Measurements from ENCODE around the gene LHX5.

The LHX5 gene

DNA sequence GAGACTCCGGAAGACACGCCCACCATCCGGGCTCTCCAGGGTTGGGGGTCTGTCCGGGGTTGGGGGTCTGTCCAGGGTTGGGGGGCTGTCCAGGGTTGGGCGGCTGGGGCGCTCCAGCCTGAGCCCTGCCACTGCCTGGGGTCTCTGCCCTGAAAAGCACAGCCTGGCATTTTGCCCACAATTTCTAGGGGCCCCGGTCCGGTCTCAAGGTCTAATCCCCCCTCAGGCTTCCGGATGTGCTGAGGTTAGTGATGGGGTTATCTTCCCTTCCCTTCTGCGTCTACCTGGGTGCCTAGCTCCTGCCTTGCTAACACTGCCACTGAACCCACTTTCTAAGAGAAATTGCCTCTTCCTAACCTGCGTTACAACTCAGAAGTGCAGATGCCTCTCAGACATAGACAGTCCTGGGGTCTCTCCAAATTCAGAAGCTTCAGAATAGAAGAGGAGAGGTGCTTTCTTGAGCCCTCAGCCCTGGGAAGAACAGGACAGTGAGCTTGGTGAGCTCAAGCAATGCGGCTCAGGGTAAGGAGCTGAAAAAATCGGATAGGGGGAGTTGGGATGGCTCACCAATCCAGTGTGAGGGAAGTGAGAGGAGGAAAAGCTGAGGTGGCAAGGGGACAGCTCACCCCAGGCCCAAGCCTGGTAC, 5.7 kb downstream of the LHX5 start:
- DNase-seq (ENCODE audit: low read depth in 3 of 3) = no peak

DNA sequence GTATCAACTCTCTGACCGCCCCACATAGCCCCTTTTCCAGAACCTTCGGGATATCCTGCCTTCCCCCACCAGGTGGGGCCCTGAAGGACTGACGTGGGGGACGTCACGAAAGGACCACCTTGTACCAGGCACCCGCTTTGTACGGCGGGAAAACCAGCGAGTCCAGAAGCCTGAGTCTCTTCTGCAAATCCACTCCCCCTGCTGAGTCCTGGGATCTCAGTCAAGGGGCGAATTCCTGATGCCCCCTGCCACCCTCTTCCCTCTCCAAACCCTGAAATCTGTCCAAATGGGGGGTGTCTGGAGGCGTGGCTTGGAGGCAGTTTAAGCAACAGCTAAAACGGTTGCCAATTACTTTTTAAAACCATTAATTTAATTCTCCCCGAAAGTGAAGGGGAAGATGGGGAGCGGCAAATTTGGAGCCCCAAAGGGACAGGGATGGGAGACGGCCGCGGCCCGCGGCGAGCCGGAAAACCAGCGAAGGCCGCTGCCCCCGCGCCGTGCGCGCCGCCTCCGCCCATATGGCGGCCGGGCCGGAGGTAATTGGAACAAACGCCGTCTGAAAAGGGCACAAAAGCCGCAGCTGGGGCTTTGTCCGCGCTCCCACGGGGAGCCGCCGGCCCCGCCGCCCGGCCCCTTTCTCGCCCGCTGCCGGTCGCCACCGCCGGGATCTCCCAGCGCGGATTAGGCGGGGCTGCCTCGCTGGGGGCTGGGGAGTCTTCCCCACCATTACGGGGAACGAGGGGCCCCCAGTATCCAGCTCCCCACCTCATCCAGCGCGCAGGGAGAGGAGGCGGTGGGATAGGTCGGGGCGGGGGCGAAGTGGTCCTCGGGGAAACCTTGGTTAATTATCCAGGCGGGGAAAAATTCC, 6.6 kb downstream of the LHX5 start:
- DNase-seq (ENCODE audit: low read depth in 3 of 3) = no peak

DNA sequence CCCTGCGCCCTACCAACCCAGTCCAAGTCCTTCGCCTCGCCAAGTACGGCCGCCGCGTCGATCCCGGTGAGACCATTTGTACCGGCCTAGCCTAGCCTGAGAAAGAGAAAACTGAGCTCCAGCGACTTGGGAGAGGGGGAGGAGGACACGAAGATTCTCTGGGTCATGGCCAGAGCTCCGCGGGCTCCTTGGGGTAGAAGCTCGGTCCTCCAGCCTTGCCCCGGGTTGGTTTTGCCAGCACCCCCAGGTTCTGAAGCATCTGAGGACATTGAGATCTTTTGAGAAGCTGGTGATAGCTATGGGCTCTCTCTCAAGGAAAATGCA, 7.3 kb downstream of the LHX5 start:
- DNase-seq (ENCODE audit: low read depth in 3 of 3) = no peak

DNA sequence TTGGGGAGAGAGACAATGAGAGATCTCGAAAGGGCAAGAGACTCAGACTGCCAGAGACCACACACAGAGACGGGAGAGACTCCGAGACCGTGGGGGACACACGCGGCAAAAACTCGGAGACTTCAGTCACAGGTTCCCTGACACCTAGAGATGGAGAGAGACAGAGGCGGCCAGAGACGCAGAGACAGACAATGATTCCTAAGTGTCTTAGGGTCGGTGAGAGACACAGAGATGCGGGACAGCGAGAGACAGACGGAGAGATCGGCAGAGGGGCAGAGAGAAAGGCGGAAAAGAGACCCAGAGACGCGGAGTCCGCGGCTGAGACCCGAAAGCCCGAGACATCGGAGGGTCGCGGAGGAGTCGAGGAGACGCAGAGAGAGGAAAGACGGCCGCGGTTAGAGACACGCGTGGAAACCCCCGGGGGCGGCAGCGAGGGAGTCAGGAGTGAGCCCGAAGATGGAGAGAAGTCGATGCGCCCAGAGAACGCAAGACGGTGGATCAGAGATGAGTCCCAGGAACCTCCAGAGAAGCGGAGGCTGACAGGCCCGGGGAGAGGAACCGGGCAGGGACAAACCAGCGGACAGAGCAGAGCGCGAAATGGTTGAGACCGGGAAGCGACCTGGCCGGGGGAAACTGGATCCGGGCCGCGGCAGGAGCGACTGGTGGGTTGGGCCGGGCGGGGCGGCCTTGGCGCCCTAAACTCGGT, 7.8 kb downstream of the LHX5 start:
- no peak for DNase-seq (ENCODE audit: low read depth in 3 of 3)

DNA sequence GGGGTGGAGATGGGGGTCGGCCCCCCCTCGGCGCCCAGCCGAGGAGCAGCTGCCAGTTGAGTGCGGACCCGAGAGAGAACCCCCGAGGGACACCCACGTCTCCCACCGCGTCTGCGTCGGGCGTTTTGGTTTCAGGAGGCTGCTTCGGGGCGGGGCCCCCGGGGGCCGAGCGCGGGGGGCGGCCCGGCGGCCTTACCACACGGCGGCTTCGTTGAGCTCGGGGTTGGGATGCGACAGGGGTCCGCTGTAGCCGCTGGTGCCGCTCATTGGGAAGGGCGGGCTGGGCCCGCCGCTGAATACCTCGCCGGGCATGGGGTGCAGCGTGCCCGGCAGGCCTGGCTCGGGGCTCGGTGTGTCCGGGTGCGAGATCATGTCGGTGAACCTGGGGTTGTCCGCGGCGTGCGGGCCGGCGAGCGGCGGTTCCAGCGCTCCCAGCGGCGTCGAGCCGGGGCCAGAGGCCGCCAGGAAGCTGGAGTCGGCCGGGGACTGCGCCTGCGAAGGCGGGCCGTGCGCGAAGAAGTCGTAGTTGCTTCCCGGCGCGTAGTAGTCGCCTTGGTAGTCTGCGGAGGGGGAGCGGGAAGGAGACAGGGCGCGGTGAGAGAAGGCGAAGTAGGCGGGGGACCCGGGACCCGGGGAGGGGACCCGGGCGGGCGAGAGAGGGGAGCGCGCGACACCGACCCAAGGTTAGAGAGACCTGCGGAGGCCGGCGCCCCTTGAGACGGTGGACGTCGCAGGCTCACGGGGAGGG, 8.5 kb downstream of the LHX5 start:
- no peak for DNase-seq (ENCODE audit: low read depth in 3 of 3)

DNA sequence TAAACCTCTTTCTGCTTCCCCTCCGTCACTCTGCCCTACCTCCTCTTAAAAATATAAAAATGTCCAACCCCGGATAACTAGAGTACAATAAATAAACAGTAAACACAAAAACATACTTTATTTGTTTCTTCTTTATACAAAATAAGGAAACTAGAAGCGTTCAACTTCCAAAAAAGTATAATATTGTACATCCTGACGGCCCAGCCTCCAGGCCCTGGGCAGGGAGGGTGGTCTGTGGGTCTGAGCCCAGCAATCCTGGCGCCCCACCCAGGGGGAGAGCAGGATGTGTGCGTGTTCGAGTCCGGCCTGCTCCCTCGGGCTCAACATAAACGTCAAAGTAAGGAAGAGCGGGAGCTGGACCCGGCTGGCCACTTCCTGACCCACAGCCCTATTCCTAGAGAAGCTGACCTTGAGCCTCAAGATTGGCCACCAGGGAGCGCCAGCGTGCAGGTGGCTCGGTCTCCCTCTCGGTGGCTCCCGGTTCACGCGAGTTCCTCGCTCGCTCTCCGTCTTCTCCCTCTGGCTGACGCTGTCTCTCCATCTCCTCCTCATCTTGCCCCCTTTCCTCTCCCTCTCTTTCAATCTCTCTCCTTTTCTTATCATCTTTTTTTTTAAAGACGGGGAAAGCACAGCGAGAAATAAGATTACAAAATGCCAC, 9.4 kb downstream of the LHX5 start:
- DNase-seq (ENCODE audit: low read depth in 3 of 3) = peak; percentile 48 to 72 (median 52)

DNA sequence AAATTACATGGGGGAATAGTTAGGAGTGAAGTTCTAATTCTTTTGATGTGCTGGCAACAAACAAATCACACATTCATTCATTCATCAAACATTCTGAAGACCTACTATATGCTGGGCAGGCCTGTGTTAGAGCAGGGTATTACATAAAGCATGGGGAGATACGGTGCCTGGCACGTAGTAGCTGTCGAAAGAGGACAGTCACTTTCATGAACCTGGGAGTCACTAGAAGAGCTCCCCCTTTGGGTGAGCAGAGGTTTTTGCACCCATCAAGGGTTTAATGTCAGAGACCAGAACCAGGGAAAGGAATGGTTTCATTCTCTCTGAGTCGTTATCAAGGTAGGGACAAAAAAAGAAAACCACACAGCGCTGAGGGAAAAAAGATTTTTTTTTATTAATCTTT, 10.0 kb downstream of the LHX5 start:
- DNase-seq (ENCODE audit: low read depth in 3 of 3) = no peak

DNA sequence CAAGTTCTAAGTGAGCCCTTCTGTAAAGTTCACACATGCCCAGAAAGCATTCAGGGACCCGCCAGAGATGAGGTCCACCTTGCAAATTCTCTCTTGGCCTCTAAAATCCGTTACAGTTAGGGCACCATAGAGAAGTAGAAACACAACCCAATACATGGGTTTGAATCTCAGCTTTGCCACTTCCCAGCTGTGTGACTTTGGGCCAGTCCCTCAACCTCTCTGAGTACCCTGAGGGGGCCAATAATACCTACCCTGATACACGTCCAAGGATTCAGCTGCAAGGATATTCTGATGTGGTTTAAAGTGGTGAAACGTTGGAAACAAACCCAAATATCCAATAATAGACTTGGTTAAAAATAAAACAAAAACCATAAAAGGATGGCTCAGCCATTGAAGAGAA, 11.7 kb downstream of the LHX5 start:
- DNase-seq (ENCODE audit: low read depth in 3 of 3) = no peak

DNA sequence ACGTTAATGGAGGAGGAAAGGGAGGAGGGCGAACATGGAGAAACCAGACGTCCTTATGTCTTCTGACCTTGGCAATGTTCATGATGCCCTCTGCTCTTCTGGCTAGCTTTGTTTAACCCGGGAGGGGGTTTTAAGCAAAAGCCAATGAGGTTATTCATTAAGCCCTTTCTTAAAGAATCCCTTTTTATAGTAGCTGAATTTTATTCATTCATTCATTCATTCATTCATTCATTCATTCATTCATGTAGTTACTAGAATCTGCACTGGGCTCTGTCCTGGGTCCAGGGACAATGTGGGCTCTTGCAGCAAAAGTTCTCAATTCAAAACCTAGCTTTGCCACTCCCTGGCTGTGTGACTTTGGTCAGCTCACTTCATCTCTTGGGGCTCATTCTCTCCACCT, 14.0 kb downstream of the LHX5 start:
- no peak for DNase-seq (ENCODE audit: low read depth in 3 of 3)

DNA sequence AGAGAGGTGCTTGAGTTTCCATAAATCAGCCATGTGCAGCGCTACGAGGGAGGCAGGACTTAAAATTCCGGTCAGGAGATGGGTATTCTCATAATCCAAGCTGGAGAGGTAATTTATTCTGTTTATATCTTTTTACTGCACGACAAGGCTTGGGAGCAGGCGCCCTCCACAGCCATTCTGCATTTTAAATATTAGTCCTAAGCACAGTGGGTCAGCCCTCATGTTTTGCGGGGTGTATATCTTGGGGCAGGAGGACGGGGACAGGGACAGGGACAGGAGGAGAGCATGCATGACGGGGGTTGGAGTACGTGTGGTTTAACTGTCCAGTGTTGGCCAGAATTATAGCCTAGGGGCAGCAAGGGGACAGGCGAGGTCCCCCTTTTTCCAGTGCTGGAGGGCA, 14.5 kb downstream of the LHX5 start:
- DNase-seq (ENCODE audit: low read depth in 3 of 3) = no peak

DNA sequence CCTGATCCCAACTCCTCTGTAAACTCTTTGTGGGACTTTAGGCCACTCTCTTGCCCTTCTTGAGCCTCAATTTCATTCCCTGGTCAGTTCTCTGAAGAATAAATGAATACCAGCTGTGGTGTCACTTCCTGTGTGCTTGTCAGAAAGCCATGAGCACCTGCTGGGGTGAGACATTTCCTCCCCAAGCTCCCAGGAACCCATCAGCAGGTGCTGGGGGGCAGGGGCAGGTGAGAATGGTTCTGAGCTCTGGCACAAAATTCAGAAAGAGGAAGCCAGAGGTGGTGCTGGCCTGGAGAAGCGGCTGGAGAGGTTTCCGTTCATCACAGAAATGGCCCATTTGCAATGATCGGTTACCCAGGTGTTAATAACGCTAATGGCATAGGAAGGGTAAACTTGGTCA, 14.9 kb downstream of the LHX5 start:
- DNase-seq (ENCODE audit: low read depth in 3 of 3) = no peak

DNA sequence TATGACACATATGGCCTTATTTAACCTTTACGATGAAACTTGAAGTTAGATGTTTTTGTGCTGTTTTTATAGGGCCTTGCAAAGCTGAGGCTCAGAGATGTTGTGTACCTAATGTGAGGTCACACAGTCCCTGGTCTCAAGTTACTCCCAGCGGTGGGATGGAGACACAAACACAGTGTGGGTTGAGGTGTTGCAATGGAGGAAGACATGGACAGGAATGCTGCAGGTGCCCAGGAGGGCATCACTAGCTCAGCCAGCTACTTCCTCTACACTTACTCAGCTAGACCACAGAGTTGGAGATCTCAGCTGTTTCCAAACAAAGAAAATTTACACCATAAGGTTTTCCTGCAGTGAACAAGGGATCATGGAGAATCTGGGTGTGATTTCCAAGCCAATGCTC, 15.5 kb downstream of the LHX5 start:
- no peak for DNase-seq (ENCODE audit: low read depth in 3 of 3)

DNA sequence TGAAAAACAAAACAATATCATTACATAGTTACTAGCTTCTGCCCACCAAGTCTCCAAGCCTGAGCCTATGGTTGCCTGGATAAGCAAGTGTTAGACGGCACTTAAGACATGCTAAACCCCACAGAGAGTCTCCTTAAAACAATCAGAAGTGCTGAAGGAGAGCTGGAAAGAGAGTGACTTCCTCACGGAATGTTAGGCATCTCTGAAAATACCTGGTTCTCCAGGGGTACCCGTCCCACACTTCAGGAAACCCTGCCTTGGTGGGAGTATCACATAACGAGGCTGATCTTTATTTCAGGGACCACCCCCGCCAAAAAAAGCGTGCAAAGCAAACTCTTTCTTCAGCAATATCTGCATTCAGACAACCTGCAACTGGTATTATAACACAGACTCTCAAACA, 18.3 kb downstream of the LHX5 start:
- DNase-seq (ENCODE audit: low read depth in 3 of 3) = no peak

DNA sequence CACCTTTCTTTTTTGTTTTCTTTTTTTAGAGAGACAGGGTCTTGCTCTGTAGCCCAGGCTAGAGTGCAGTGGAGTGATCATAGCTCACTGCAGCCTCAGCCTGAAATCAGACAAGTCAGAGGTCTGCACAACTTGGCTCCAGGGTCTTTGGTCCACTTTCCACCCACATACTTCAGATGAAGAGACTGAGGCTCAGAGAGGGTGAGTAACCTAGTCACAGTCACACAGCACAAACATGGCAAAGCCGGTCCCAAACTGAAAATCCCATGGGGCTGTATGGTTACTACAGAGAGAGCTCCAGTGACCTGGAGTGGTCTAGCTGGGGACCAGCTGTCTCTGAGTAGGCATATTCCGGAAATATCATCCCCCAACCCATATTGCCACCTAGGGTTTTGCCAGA, 19.2 kb downstream of the LHX5 start:
- DNase-seq (ENCODE audit: low read depth in 3 of 3) = no peak

DNA sequence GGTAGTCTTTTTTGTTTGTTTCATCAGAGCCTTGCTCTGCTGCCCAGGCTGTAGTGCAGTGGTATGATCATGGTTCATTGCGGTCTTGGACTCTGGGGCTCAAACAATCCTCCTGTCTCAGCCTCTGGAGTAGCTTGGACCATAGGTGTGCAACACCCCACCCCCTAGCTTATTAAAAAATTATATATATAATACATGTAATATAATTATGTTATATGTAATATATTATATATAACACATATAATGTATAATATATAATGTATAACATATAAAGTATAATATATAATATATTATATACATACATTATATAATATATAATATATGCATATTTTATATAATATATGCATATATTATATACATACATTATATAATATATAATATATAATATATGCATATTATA, 21.8 kb downstream of the LHX5 start:
- DNase-seq (ENCODE audit: low read depth in 3 of 3) = no peak

DNA sequence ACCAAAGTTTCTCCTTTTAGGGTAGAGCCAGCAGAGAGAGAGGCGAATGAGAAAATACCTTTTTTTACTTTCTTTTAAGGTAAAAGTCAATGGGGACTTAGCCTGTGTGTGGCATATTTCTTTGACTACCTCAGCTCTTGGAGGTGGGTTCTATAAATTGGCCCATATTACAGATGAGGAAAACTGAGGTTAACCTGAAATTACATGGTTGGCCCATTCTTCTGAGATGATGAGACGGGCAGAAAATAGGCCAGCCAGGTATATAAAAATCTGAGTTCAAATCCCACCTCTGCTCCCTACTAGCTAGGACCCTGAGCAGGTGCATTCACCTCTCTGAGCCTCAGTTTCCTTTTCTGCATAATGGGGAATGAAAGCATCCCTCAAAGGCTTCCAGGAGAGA, 22.4 kb downstream of the LHX5 start:
- DNase-seq (ENCODE audit: low read depth in 3 of 3) = no peak

DNA sequence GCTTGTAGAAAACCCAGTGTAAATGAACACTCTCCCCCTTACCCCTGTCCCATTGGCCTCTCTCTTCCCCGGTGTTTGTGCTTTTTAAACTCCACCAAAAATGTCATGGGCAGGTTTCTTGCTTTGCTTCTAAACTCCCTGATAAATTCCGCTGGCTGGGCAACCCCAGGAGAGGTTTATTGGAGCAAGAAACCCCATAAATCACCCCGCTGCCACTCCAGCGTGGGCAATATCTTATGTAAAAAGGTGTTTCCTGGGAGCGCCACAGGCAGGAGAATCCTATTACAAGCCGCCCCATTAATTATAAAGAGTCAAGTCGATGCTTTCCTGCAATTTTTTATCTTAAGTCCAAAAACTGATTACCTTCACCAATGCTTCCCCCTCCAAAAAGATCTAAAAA, 22.8 kb downstream of the LHX5 start:
- DNase-seq (ENCODE audit: low read depth in 3 of 3) = no peak

DNA sequence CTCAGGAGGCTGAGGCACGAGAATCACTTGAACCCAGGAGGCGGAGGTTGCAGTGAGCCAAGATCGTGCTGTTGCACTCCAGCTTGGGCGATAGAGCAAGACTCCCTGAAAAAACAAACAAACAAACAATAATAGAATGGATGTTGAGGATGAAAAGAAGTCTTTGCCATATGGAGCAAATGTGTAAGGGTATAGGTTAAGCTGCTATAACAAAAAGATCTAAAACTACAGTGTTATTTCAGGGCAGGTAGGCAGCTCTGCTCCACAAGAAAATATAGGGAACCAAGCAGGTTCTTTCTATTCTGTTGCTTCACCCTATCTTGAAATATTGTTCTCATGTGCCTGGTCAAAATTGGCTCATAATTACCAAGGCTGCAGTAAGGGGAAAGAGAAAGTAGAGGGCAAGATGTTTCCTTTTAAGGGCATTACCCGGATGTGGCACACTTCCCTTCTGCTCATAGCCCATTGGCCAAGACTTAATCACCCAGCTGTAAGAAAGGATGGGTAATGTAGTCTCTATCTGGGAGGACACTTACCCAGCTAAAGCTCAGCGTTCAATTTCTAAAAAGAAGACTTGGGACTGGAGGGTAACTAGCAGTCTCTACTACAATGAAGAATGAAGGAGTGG, 26.0 kb downstream of the LHX5 start:
- no peak for DNase-seq (ENCODE audit: low read depth in 3 of 3)

DNA sequence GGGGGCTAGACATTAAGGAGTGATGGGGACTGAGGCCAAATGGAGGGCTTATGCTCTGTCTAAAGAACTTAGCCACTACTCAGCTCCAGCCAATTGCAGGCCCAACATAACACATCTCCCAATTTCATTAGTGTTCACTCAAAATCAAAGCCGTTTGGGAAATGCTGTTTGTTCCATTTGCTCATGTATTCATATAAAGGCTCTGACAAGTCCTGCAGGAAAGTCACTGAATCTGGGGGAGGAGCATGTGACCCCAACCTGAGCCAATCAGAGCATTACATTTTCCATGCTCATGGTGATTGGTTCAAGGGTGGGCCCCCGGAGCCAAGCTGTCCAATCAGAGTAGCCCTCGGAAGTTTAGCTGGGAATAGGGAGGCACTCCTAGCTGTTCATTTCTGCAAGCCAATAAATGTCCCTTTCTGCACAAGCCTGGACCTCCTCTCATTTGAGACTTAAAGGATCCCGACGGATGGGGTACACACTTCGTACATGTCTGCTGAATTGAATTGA, 28.6 kb downstream of the LHX5 start:
- DNase-seq (ENCODE audit: low read depth in 3 of 3) = no peak

DNA sequence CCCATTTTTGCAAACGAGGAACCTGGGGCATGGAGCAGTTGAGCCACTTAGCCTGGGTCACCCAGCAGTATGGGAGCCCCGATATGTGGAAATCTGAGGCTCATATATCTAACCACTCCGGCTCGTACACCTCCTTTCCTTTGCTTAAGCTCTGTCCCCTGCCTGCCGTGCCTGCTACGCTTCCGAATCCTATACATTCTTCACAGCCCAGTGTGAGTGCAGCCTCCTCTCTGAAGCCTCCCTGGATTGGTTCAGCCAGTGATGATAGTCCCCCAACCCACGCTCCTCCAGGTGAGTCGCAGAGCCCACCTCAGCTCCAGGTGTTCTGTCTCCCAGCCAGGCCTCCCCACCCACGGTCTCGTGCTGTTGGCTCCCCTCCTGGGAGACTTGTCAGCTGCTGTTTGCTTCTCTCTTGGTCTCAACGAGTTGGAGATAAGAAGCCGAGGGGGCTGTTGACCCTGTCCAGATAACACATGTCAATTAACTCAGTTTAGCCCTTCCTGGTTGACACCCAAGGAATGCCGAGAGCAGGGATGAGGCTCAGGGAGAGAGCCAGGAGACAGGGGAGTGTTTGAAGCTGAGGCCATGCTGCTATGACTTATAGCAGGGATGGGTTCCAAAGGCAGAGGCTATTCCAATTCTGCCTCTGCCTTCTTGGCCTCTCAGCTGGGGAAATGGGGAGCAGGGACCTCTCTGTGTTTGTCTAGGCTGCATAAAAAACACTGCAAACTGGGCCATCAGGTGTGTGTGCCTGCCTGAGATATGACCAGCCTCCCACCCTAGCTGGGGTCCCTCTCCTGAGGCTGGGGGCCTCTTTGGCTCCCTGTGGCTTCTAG, 30.5 kb downstream of the LHX5 start:
- DNase-seq (ENCODE audit: low read depth in 3 of 3) = no peak
